Measurements from ENCODE around the gene CELA3B. TPM values are rescaled to one million over a fixed set of nuclear protein-coding genes. Genes with fewer than 3 reads are reported as not detected.
"Not testable (repeated sequence)": the region's sequence is repeated elsewhere in the genome, so short reads cannot be mapped to it uniquely, and the experiment has no call there.

Gene CELA3B, protein sequence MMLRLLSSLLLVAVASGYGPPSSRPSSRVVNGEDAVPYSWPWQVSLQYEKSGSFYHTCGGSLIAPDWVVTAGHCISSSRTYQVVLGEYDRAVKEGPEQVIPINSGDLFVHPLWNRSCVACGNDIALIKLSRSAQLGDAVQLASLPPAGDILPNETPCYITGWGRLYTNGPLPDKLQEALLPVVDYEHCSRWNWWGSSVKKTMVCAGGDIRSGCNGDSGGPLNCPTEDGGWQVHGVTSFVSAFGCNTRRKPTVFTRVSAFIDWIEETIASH
- 1 to 10 TPM in 1 of 4 donors, not detected in 3; 2.0 TPM for total RNA-seq

DNA sequence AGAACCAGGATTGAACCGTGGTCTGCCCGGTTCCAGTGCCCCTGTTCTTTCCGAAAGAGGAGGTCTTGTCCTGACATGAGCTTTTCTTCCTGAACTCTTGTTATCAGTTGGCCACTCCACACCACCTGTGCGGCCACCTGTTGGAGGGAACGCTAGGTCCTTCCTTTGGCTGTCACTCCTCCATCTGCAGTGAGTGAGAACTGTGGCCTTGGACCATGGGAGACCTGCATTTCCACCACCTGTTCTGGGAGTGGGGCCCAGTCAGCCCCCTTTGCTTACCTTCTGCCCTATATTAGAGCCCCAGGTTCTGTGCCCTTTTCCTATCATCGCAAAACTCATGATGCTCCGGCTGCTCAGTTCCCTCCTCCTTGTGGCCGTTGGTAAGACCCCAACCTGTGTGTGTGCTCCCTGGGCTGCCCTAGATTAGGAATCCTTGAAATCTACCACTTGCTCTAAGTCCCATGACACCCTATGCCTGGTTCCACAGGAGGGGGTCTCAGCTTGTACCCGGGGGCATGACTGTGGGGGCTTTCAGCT lies at the start of gene CELA3B:
Gene CELA3B (plus strand): TSS at position 320 of the 537 bp plus-strand sequence. CDS start 18 bp downstream, at position 338.
- not testable (repeated sequence) for DNase-seq (ENCODE audit: low spot score); ATAC-seq (ENCODE audit: low FRiP score)

DNA sequence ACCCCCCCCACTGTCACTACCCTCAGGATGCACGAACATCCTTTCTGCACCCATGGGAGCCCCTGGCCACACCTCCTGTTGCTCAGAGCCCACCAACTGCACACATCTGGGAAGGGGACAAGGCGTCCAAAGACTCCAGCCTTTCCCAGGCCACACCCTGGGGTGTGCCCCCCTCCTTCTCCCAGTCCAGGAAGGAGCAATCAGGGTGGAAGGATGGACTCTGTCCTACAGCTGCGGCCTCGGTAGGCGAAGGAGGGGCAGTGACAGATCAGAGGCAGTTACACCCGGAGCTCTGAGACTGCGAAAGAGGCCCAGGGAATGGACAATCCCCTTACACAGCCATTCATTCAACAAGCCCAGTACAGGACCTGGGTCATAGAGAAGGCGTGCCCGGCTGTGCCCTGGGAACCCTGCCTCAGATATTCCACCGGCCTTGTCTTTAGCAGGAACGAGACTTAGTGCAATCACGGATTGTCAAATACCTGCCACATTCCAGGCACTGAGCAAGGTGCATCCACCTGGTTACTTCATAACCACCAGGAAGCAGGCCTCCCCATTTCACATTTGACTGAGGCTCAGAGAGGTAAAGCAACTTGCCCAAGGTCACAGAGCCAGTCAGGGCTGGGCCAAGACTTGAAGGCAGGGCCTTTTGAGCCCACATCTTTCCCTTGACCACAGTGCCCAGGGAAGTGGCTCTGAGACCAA lies 49.1 kb upstream of the CELA3B start:
- ATAC-seq (ENCODE audit: low FRiP score): no peak
- DNase-seq (ENCODE audit: low spot score): no peak
- TF ChIP-seq, protein P1, sequence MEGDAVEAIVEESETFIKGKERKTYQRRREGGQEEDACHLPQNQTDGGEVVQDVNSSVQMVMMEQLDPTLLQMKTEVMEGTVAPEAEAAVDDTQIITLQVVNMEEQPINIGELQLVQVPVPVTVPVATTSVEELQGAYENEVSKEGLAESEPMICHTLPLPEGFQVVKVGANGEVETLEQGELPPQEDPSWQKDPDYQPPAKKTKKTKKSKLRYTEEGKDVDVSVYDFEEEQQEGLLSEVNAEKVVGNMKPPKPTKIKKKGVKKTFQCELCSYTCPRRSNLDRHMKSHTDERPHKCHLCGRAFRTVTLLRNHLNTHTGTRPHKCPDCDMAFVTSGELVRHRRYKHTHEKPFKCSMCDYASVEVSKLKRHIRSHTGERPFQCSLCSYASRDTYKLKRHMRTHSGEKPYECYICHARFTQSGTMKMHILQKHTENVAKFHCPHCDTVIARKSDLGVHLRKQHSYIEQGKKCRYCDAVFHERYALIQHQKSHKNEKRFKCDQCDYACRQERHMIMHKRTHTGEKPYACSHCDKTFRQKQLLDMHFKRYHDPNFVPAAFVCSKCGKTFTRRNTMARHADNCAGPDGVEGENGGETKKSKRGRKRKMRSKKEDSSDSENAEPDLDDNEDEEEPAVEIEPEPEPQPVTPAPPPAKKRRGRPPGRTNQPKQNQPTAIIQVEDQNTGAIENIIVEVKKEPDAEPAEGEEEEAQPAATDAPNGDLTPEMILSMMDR (IDR thresholded peaks at IDR 0.05): no peak

DNA sequence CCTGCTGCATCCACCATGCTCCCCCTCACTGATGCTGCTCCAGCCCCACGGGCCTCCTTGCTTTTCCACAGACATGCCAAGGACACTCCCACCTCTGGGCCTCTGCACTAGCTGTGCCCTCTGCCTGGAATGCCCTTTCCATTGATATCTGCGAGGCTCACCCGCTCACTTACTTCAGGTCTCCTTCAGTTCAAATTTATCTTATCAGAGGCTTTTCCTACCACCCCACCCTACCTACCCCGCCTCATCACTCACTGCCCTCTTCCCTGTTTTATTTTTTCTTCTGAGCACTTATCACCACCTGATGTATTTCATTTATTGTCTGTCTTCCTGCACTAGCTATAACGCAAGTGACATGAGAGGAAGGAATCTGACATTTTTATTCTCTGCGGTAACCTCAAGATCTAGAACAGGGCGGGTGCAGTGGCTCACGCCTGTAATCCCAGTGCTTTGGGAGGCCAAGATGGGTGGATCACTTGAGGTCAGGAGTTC lies 46.7 kb upstream of the CELA3B start:
- ATAC-seq (ENCODE audit: low FRiP score): no peak
- TF ChIP-seq, protein P1 (IDR thresholded peaks at IDR 0.05): no peak
- no peak for DNase-seq (ENCODE audit: low spot score)

DNA sequence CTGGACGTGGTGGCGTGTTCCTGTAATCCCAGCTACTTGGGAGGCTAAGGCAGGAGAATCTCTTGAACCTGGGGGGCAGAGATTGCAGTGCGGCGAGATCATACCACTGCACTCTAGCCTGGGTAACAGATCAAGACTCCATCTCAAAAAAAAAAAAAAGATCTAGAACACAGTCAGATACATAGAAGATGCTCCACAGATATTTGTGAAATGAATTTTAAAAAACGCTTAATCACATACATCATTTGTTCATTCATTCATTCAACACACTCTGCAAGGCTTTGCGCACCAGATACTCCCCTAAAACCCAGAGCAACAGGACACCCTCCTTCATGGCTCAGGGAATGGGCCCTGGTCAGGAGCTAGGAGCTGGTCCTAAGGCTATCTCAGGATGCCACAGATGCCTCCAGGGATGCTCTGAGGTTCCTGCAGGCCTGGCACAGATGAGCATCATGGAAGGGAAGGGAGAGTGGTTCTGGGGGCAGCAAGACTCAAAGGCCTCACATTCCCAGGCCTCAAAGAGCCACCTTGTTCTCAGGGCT lies 46.1 kb upstream of the CELA3B start:
- TF ChIP-seq, protein P1 (IDR thresholded peaks at IDR 0.05): no peak
- no peak for DNase-seq (ENCODE audit: low spot score)
- ATAC-seq (ENCODE audit: low FRiP score): no peak

DNA sequence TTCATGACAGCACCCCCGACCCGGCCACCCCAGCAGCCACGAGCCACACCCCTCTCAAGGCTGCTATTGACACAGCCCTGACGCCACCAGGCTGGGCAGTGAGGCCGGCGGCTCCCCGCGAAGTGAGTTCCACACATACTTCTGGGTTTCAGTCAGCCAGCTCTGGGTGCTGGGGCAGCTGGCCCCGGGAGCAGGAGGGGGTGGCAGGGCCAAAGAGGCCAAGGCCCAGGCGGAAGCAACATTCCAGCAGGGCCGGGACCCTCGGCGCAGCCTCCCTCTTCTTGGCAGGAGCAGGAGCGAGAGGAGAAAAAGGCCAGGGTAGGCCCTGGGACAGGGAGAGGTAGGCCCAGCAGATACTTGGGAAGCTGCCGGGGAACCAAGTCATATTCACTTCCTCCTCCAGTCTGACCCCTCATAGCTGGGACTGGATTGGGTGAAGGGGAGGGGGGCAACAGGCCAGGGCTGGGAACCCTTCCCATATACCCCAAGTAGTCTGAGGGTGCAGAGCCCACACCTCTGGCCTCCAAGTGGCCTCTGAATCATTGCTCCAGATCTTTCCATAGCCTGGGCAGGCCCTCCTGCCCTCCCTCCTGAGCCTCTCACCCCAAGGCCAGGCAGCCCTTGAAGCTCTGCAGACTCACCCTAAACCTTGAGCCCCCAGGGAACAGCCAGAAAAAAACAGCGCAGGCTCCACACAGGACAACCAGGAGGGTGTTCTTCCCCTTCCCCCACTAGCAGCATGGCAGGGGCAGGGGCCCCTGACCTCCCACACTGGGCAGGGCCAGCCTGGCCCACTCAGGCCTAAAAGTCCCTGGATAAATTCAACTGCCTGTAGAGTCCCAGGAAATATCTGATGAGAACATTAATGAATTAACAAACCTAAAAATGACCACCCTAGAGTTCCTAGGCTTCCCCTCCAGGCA lies 45.4 kb upstream of the CELA3B start:
- DNase-seq (ENCODE audit: low spot score) (no peak), ATAC-seq (ENCODE audit: low FRiP score) (peak; percentile 38)
- TF ChIP-seq, protein P1 (IDR thresholded peaks at IDR 0.05): no peak

DNA sequence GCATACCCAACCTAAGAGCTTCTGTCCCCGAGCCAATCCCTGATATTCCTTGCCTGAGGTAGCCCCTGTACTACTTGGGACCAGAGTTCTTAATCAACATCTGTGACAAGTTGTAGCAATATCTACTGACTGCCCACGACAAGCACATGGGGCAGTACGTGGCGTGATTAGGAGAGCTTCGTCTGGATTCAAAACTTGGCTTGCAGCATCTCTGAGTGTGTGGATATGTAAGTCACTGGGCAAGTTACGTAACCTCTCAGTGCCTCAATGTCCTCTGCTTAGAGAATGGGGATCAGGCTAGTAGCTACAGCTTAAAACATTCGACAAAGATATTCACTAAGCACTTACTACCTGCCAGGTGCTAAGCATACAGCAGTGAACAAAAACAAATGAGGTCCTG lies 44.7 kb upstream of the CELA3B start:
- ATAC-seq (ENCODE audit: low FRiP score) (peak; percentile 30), DNase-seq (ENCODE audit: low spot score) (no peak)
- TF ChIP-seq, protein P1 (IDR thresholded peaks at IDR 0.05): no peak

Data from omental fat pad (tissue), 4 donors.